Stimulated activated CD8-positive, alpha-beta memory T cell treated with anti-CD3 and anti-CD28 coated beads, Interleukin-7, amount 100 ng/mL, for 48 hours (primary cell): ENCODE data around the gene C11orf21.

Experiments used
- DNase-seq, 2 donors: peaks; one replicate each; pipeline ENCODE4 v3.0.0-alpha.2; 2020; ENCODE audit warnings: low read depth in 1 of 2; ENCODE audit errors: extremely low read depth in 1 of 2

Gene C11orf21

GRCh38 chr11:2309251-2310072, 7.7 kb upstream of the C11orf21 start:
- no peak for DNase-seq

GRCh38 chr11:2308713-2309112, 7.0 kb upstream of the C11orf21 start:
- DNase-seq, result no peak

- no peak for DNase-seq
Observed at GRCh38 chr11:2307501-2308331, 6.0 kb upstream of the C11orf21 start.

- no peak for DNase-seq
Observed at GRCh38 chr11:2306877-2307500, 5.3 kb upstream of the C11orf21 start.

- DNase-seq, result no peak
Observed at GRCh38 chr11:2306452-2306823, 4.7 kb upstream of the C11orf21 start.

GRCh38 chr11:2305788-2306451, 4.2 kb upstream of the C11orf21 start:
- no peak for DNase-seq

GRCh38 chr11:2305140-2305778, 3.5 kb upstream of the C11orf21 start:
- DNase-seq, result peak; percentile 59 to 76

GRCh38 chr11:2304506-2305139, 2.9 kb upstream of the C11orf21 start:
- DNase-seq, result no peak

- no peak for DNase-seq
Observed at GRCh38 chr11:2303627-2304505, 2.1 kb upstream of the C11orf21 start.

GRCh38 chr11:2302896-2303626, 1.3 kb upstream of the C11orf21 start:
- no peak for DNase-seq

- DNase-seq, result no peak
Observed at GRCh38 chr11:2302306-2302895, 683 bp upstream of the C11orf21 start.

- no peak for DNase-seq
Observed at GRCh38 chr11:2300936-2301630, 635 bp downstream of the C11orf21 start.

- DNase-seq, result no peak
Observed at GRCh38 chr11:2300290-2300935, 1.3 kb downstream of the C11orf21 start.

- no peak for DNase-seq
Observed at GRCh38 chr11:2299773-2300172, 1.9 kb downstream of the C11orf21 start.

GRCh38 chr11:2298795-2299761, 2.6 kb downstream of the C11orf21 start:
- no peak for DNase-seq
